Activated CD4-positive, alpha-beta memory T cell treated with anti-CD3 and anti-CD28 coated beads for 36 hours (primary cell): ENCODE results near the gene HBA2. TPM values are rescaled to one million over a fixed set of nuclear protein-coding genes. Genes with fewer than 3 reads are reported as not detected.
"Not testable (repeated sequence)": the region's sequence is repeated elsewhere in the genome, so short reads cannot be mapped to it uniquely, and the experiment has no call there.

Experiments used
- CTCF ChIA-PET: fragments of 350-600 bp; sonication (Branson Sonifier 250); formaldehyde crosslinking; loops from one replicate; lab custom pipeline; 2021; ENCODE audit warnings: antibody characterized with exemption, inconsistent platforms; lab: Charles Lee
- POLR2A ChIA-PET: fragments of 350-600 bp; sonication (Branson Sonifier 250); formaldehyde crosslinking; loops from one replicate; lab custom pipeline; 2021; ENCODE audit warnings: antibody characterized with exemption; lab: Charles Lee
- DNase-seq: peaks from one replicate; pipeline ENCODE4 v3.0.0-alpha.2; 2020
- H3K27ac Mint-ChIP-seq: one replicate; pipeline ENCODE4 v1.8.0; 2021; ENCODE audit warnings: mixed read lengths
- H3K27me3 Mint-ChIP-seq: one replicate; pipeline ENCODE4 v1.8.0; 2021; ENCODE audit warnings: mixed read lengths
- H3K36me3 Mint-ChIP-seq: one replicate; pipeline ENCODE4 v1.8.0; 2021; ENCODE audit warnings: mixed read lengths
- H3K4me1 Mint-ChIP-seq: one replicate; pipeline ENCODE4 v1.8.0; 2021; ENCODE audit warnings: low read depth, mixed read lengths
- H3K4me3 Mint-ChIP-seq: one replicate; pipeline ENCODE4 v1.8.0; 2021; ENCODE audit warnings: mild to moderate bottlenecking, mixed read lengths
- H3K9me3 Mint-ChIP-seq: one replicate; pipeline ENCODE4 v1.8.0; 2021; ENCODE audit warnings: mixed read lengths
- intact Hi-C: fragments of 100-400 bp; cut with micrococcal nuclease; formaldehyde crosslinking; loops from one replicate; pipeline ENCODE4 v1.15.1; 2023
- total RNA-seq, 2 experiments: library from RNA; stranded (reverse); gene quantifications; one replicate each; pipeline ENCODE4 v1.2.3, GENCODE V29; 2021

HBA2 gene
- total RNA-seq, 2 experiments from 2014 or later: not detected

DNA sequence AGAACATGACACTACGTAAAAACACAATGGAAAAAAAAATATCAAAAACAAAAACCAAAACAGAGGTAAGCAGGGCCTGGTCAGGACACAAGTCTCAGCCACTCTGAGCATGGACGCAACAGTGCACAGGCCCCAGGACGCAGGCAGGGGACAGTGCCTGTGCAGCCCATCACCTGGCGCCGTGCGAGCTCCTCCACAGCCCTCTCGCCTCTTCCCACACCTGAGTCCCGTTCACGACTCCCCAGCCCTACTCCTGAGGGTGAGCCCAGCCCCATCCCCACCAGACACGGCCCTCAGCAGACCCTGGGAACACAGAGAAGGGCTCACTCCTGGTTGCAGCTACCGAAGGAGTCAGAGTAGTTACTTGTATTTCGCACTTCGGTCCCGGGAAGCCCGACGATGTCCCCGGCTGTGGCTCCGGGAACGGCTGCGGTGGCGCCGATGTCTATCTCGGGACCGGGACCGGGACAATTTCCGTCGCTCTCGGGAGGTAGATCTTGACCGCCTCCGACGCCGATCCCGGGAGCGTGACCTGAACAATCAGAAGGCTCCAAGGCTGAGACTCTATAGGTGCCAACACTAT lies 17.0 kb downstream of the HBA2 start:
- no peak for DNase-seq
- CTCF ChIA-PET: interaction anchor here (2.7 kb wide), 1 partner anchor 83 kb away, joined by 8 read pairs; no protein-coding TSS in a partner anchor
- no peak overlapping the region for H3K4me3 Mint-ChIP-seq
- intact Hi-C loops: no loop called here
- POLR2A ChIA-PET: no interaction called here
- peaks cover 45% of the 10 kb centered on the region for H3K36me3 Mint-ChIP-seq
- H3K9me3 Mint-ChIP-seq: no peaks in the 10 kb centered on the region
- H3K4me1 Mint-ChIP-seq: no peaks in the 10 kb centered on the region
- H3K27me3 Mint-ChIP-seq: no peaks in the 10 kb centered on the region
- no peak overlapping the region for H3K27ac Mint-ChIP-seq

DNA sequence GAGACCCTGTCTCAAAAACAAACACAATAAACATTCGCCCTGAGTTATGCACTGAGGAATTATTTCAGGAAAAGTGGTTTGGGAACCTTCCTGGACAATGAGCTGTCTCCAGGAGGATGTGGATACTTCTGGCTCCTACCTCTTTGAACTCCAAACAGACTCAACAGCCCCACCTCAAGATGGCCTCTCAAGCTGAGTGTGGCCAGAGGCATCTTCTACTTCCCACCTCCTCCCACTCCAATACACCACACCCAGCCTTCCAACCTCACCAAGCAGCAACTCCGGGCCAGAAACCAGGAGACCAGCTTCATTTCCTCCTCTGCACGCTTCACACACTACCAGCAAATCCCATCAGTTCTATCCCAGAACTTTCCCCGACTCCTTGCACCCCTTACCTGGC lies 19.2 kb downstream of the HBA2 start:
- no peak for DNase-seq
- Mint-ChIP-seq H3K9me3 (no peaks in the 10 kb centered on the region), H3K27me3 (no peaks in the 10 kb centered on the region), H3K4me1 (no peaks in the 10 kb centered on the region), H3K27ac (no peak overlapping the region), H3K36me3 (peaks cover 46% of the 10 kb centered on the region), H3K4me3 (no peak overlapping the region)
- intact Hi-C loops: no loop called here
- ChIA-PET POLR2A (no interaction called here), CTCF (interaction anchor here (1.0 to 1.2 kb wide), 3 partner anchors 11 to 126 kb away, joined by 3 read pairs; partner anchors contain the start of gene HBQ1)

DNA sequence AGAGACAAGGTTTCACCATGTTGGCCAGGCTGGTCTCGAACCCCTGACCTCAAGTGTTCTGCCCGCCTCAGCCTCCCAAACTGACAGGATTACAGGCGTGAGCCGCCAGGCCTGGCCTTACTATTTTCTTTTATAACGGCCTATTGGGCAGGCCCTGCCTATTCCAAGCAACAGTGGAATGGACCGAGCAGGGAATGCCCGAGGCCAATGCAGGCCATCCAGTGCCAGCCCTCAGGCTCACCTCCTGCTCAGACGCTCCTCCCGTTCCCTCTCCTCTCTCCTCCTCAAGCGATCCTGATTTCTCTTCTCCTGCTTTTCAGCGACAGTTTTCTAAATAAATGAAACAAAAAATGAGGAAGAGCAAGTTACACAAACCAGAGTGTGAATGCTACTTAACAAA lies 20.0 kb downstream of the HBA2 start:
- no peak overlapping the region for H3K27ac Mint-ChIP-seq
- H3K27me3 Mint-ChIP-seq: no peaks in the 10 kb centered on the region
- H3K36me3 Mint-ChIP-seq: peaks cover 45% of the 10 kb centered on the region
- H3K9me3 Mint-ChIP-seq: no peaks in the 10 kb centered on the region
- H3K4me3 Mint-ChIP-seq: no peak overlapping the region
- intact Hi-C loops: no loop called here
- POLR2A ChIA-PET: no interaction called here
- H3K4me1 Mint-ChIP-seq: no peaks in the 10 kb centered on the region
- CTCF ChIA-PET: interaction anchor here (0.7 to 1.3 kb wide), 6 partner anchors 12 to 414 kb away, joined by 3 read pairs; partner anchors contain the start of gene HBQ1
- no peak for DNase-seq

DNA sequence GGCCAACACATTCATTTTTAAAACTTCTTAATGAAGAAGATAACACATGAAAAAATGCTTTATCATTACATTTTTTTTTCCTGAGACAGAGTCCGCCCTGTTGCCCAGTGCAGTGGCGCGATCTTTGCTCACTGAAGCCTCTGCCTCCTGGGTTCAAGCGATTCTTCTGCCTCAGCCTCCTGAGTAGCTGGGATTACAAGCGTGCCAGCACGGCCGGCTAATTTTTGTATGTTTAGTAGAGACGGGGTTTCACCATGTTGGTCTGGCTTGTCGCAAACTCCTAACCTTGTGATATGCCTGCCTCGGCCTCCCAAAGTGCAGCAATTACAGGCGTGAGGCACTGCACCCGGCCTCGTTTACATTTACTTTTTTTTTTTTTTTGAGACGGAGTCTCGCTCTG lies 20.8 kb downstream of the HBA2 start:
- Mint-ChIP-seq H3K4me3 (no peak overlapping the region), H3K9me3 (no peaks in the 10 kb centered on the region), H3K4me1 (no peaks in the 10 kb centered on the region), H3K27me3 (no peaks in the 10 kb centered on the region), H3K27ac (no peak overlapping the region), H3K36me3 (peaks cover 50% of the 10 kb centered on the region)
- POLR2A ChIA-PET: no interaction called here
- CTCF ChIA-PET: interaction anchor here (0.7 to 1.6 kb wide), 4 partner anchors 13 to 414 kb away, joined by 3 to 5 read pairs (median 3); partner anchors contain the start of gene HBQ1
- DNase-seq: no peak
- intact Hi-C loops: no loop called here

DNA sequence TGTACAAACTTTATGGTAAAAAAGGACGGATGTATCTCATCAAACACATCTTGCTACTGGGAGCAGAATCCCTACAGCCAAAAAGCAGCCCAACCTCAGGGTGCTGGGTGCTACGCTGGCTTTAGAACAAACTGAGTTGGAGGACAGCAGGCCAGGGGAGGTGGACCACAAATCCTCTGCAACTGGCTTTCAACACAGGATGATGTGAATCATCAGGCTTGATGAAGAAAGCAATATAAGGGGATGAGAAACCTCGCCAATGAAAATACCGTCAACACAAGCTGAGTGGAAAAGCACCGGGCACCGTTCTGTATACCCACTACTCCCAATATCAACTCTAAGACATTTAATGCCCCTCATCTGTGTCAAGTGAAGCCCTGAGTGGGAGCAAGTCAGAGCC lies 21.8 kb downstream of the HBA2 start:
- Mint-ChIP-seq H3K9me3 (no peaks in the 10 kb centered on the region), H3K27me3 (no peaks in the 10 kb centered on the region), H3K4me3 (no peak overlapping the region), H3K27ac (no peak overlapping the region), H3K36me3 (peaks cover 47% of the 10 kb centered on the region), H3K4me1 (no peaks in the 10 kb centered on the region)
- ChIA-PET CTCF (interaction anchor here (0.6 to 1.6 kb wide), 2 partner anchors 14 to 98 kb away, joined by 3 to 5 read pairs; partner anchors contain the start of gene HBQ1), POLR2A (no interaction called here)
- intact Hi-C loops: no loop called here
- DNase-seq: no peak

DNA sequence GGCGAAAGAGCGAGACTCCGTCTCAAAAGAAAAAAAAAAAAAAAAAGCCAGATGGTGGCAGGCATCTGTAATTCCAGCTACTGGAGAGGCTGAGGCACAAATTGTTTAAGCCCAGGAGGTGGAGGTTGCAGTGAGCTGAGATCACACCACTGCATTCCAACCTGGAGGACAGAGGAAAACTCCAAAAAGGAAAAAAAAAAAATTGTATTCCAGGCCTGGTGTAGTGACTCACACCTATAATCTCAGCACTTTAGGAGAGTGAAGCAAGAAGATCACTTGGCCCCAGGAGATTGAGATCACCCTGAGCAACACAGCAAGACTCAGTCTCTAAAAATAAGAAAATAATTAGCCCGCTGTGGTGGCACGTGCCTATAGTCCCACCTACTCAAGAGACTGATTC lies 27.7 kb downstream of the HBA2 start:
- no peaks in the 10 kb centered on the region for H3K27me3 Mint-ChIP-seq
- no peak overlapping the region for H3K4me3 Mint-ChIP-seq
- intact Hi-C loops: no loop called here
- ChIA-PET POLR2A (no interaction called here), CTCF (no interaction called here)
- H3K27ac Mint-ChIP-seq: no peak overlapping the region
- H3K36me3 Mint-ChIP-seq: peaks cover 27% of the 10 kb centered on the region
- no peak for DNase-seq
- no peaks in the 10 kb centered on the region for H3K9me3 Mint-ChIP-seq
- no peaks in the 10 kb centered on the region for H3K4me1 Mint-ChIP-seq

DNA sequence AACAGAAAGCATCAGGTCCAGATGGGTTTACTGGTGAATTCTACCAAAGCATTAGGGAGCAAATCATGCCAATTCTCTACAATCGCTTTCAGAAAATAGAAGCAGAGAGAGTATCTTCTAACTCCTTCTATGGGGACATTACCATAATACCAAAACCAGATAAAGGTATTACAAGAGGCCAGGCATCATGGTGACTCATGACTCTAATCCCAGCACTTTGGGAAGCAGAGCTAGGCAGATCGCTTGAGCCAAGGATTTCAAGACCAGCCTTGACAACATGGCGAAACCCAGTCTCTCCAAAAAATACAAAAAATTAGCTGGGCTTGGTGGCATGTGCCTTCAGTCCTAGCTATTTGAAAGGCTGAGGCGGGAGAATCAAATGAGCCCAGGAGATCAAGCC lies 30.6 kb downstream of the HBA2 start:
- Mint-ChIP-seq H3K27me3 (no peaks in the 10 kb centered on the region), H3K36me3 (peaks cover 30% of the 10 kb centered on the region), H3K4me1 (no peaks in the 10 kb centered on the region), H3K4me3 (no peak overlapping the region), H3K9me3 (no peaks in the 10 kb centered on the region), H3K27ac (no peak overlapping the region)
- ChIA-PET CTCF (no interaction called here), POLR2A (no interaction called here)
- intact Hi-C loops: no loop called here
- DNase-seq: no peak

DNA sequence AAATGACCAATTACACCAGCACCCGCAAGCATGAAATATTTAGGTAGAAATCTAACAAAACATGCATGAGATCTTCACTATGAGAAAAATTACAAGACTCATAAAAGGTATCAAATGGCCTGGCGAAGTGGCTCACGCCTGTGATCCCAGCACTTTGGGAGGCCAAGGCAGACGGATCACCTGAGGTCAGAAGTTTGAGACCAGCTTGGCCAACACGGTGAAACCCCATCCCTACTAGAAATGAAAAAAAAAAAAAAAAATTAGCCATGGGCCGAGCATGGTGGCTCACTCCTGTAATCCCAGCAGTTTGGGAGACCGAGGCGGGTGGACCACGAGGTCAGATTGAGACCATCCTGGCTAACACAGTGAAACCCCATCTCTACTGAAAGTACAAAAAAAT lies 31.4 kb downstream of the HBA2 start:
- ChIA-PET CTCF (interaction anchor here (1.4 kb wide), 1 partner anchor 158 kb away, joined by 6 read pairs; no protein-coding TSS in a partner anchor), POLR2A (interaction anchor here (0.6 kb wide), 1 partner anchor 17 kb away, joined by 3 read pairs; no protein-coding TSS in a partner anchor)
- H3K4me3 Mint-ChIP-seq, H3K27me3 Mint-ChIP-seq, H3K4me1 Mint-ChIP-seq, intact Hi-C loops, H3K27ac Mint-ChIP-seq, DNase-seq, H3K9me3 Mint-ChIP-seq: not testable (repeated sequence)
- H3K36me3 Mint-ChIP-seq: peaks cover 26% of the 10 kb centered on the region

DNA sequence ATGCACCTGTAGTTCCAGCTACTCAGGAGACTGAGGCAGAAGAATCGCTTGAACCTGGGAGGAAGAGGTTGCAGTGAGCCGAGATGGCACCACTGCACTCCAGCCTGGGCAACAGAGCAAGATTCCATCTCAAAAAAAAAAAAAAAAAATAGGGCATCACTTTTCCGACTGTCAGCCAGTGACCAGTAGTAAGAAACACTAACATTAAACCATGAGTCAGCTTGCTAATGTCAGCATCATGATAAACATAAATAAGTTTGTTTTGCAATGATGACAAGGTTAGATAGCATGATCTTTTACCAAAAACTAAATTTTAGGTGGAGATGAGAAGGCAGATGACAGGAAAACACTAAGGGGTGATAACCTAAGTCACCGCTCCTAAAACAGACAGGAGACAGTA lies 36.7 kb downstream of the HBA2 start:
- H3K27ac Mint-ChIP-seq, intact Hi-C loops, H3K4me1 Mint-ChIP-seq, H3K27me3 Mint-ChIP-seq, H3K4me3 Mint-ChIP-seq, H3K9me3 Mint-ChIP-seq, POLR2A ChIA-PET, DNase-seq: not testable (repeated sequence)
- peaks cover 22% of the 10 kb centered on the region for H3K36me3 Mint-ChIP-seq
- CTCF ChIA-PET: interaction anchor here (0.6 to 1.0 kb wide), 2 partner anchors 26 to 102 kb away, joined by 3 read pairs; no protein-coding TSS in a partner anchor

DNA sequence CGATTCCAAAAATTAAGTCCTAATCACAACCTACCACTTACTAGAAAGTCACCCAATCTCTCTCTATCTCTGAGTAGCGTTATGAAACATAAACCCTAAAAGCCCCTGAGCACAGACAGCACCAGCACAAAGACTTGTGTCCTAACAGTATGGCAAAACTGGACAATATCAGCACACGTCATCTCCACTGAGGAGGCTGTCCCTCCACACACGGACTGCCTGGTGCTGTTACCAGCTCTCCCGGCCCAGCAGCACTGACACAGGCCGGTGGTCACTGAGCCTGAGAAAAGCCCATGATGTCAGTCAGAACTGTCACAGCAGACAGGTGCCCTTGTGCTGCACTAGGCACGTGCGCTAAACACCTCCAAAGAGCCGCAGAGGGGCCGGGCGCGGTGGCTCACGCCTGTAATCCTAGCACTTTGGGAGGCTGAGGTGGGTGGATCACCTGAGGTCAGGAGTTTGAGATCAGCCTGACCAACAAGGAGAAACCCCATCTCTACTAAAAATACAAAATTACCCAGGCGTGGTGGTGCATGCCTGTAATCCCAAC lies 39.0 kb downstream of the HBA2 start:
- H3K4me3 Mint-ChIP-seq, H3K27ac Mint-ChIP-seq, H3K4me1 Mint-ChIP-seq, intact Hi-C loops, H3K9me3 Mint-ChIP-seq, H3K27me3 Mint-ChIP-seq, DNase-seq: not testable (repeated sequence)
- CTCF ChIA-PET: interaction anchor here (1.0 to 1.6 kb wide), 3 partner anchors 16 to 105 kb away, joined by 3 to 4 read pairs (median 4); no protein-coding TSS in a partner anchor
- POLR2A ChIA-PET: interaction anchor here (0.5 kb wide), 1 partner anchor 64 kb away, joined by 5 read pairs; no protein-coding TSS in a partner anchor
- H3K36me3 Mint-ChIP-seq: peaks cover 18% of the 10 kb centered on the region

DNA sequence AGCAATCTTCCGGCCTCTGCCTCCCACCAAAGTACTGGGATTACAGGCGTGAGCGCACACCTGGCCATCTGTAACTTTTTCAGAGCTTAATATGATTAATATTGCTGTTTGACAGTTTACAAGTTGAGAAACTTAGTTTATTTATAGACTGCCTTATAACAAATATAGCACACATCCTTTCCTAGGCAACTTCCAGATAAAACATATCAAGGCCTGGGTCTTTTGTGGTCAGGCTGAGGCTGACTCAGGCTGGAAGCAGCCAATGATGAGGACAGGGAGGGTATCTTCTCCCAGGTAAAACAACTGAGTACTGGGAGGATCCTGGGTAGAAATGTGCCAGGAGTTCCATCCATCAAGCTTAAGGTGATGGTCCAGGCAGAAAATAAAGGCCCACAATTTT lies 40.3 kb downstream of the HBA2 start:
- Mint-ChIP-seq H3K27me3 (no peaks in the 10 kb centered on the region), H3K27ac (no peak overlapping the region), H3K4me1 (peaks cover 2% of the 10 kb centered on the region), H3K36me3 (peaks cover 18% of the 10 kb centered on the region), H3K4me3 (no peak overlapping the region), H3K9me3 (no peaks in the 10 kb centered on the region)
- intact Hi-C loops: no loop called here
- DNase-seq: no peak
- POLR2A ChIA-PET: no interaction called here
- CTCF ChIA-PET: interaction anchor here (1.0 to 1.5 kb wide), 2 partner anchors 15 to 31 kb away, joined by 4 read pairs; no protein-coding TSS in a partner anchor

DNA sequence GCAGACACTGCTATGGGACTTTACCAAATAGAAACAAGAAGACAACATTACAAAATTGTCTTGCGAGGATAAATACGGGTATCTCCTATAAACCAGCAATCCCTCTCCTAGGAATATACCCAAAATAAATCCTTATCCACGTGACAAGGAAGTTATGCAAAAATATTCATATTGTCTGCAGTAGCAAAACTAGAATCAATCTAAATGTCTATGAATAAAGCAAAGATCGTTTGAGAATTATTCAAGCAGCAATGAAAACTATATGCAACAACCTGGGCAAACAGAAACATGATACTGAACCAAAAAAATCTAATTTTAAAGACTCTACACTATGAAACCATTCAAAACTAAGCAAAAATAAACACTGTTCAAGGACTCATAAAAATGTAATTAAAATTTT lies 47.3 kb downstream of the HBA2 start:
- intact Hi-C loops: no loop called here
- Mint-ChIP-seq H3K4me1 (no peaks in the 10 kb centered on the region), H3K36me3 (peaks cover 24% of the 10 kb centered on the region), H3K27ac (no peak overlapping the region), H3K9me3 (no peaks in the 10 kb centered on the region), H3K4me3 (no peak overlapping the region), H3K27me3 (no peaks in the 10 kb centered on the region)
- CTCF ChIA-PET: no interaction called here
- POLR2A ChIA-PET: no interaction called here
- no peak for DNase-seq
